Measurements from ENCODE around the gene MEGF11. TPM values are rescaled to one million over a fixed set of nuclear protein-coding genes. Genes with fewer than 3 reads are reported as not detected.

Gene MEGF11
- total RNA-seq, 3 donors from 2014 or later: not detected

DNA sequence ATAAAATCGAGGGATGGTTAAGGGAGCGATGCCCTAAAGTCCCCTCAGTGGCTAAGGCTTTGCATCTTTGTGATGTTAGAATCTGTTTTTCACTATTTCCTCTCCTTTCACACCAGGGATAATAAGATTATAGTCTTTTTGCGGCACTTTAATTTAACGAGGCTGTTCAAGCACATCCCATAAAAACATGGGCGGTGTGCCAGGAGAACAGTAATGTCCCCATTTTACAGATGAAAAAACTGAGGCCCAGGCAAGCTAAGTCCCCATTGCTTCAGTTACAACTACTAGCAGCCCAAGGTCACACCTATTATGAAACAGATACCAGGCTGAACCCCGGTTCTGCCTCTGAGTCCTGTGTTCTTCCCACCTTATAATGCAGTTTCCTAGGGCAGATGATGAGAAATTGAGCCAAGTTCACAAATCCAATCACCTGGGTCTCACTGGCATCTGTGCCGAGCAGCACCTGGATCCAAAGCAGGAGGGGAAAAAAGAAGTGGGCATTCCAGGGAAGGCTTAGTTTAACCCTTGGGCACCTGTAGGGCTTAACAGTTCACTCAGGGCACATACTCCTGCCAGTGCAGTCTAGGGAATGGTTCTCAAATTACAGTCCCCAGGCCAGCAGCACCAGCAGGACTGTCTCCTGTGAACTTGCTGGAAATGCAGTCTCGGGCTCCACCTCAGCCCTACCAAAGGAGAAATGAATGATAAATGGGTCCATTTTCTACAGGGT is 215.0 kb downstream of the MEGF11 start:
- Histone ChIP-seq H3K27me3 (peaks cover 0 to 25% of the 10 kb centered on the region in 2 donors), H3K4me3 (no peak overlapping the region), H3K27ac (no peak overlapping the region), H3K4me1 (no peaks in the 10 kb centered on the region), H3K36me3 (no peaks in the 10 kb centered on the region), H3K9me3 (no peaks in the 10 kb centered on the region)
- TF ChIP-seq, protein P1, sequence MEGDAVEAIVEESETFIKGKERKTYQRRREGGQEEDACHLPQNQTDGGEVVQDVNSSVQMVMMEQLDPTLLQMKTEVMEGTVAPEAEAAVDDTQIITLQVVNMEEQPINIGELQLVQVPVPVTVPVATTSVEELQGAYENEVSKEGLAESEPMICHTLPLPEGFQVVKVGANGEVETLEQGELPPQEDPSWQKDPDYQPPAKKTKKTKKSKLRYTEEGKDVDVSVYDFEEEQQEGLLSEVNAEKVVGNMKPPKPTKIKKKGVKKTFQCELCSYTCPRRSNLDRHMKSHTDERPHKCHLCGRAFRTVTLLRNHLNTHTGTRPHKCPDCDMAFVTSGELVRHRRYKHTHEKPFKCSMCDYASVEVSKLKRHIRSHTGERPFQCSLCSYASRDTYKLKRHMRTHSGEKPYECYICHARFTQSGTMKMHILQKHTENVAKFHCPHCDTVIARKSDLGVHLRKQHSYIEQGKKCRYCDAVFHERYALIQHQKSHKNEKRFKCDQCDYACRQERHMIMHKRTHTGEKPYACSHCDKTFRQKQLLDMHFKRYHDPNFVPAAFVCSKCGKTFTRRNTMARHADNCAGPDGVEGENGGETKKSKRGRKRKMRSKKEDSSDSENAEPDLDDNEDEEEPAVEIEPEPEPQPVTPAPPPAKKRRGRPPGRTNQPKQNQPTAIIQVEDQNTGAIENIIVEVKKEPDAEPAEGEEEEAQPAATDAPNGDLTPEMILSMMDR (IDR thresholded peaks at IDR 0.05): no peak
- TF ChIP-seq POLR2AphosphoS5 (IDR thresholded peaks at IDR 0.05) (no peak), POLR2A (IDR thresholded peaks at IDR 0.05) (no peak)
- intact Hi-C loops (cut with DNase I; ENCODE audit: low total_unique reads): no loop called here
- DNase-seq (ENCODE audit: low spot score in 2 of 2): no peak

DNA sequence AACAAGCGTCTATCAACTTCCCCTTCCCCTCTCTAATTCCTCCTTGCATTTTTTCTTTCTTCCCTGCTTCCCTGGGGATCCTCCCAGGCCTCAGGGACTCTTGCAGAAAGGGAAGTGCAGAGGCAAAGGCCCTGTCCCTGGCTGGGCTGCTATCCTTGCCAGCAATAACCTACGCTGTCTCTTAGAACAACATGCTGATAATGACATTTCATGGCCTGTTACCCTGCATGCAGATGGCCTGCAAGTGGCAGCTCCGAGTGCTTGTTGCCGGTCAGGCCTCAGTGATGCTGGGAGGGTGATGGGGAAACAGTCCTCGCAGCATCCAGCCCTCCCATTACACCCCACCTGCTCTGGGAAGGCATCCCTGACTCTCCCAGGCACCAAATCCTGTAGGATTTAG is 216.7 kb downstream of the MEGF11 start:
- H3K27ac ChIP-seq: no peak overlapping the region
- no peak for DNase-seq (ENCODE audit: low spot score in 2 of 2)
- no peaks in the 10 kb centered on the region for H3K4me1 ChIP-seq
- TF ChIP-seq POLR2AphosphoS5 (IDR thresholded peaks at IDR 0.05) (no peak), POLR2A (IDR thresholded peaks at IDR 0.05) (no peak)
- TF ChIP-seq, protein P1 (IDR thresholded peaks at IDR 0.05): no peak
- intact Hi-C loops (cut with DNase I; ENCODE audit: low total_unique reads): no loop called here
- no peak overlapping the region for H3K4me3 ChIP-seq
- no peaks in the 10 kb centered on the region for H3K36me3 ChIP-seq
- H3K9me3 ChIP-seq: peaks cover 0 to 2% of the 10 kb centered on the region in 2 donors
- H3K27me3 ChIP-seq: peaks cover 0 to 25% of the 10 kb centered on the region in 2 donors

DNA sequence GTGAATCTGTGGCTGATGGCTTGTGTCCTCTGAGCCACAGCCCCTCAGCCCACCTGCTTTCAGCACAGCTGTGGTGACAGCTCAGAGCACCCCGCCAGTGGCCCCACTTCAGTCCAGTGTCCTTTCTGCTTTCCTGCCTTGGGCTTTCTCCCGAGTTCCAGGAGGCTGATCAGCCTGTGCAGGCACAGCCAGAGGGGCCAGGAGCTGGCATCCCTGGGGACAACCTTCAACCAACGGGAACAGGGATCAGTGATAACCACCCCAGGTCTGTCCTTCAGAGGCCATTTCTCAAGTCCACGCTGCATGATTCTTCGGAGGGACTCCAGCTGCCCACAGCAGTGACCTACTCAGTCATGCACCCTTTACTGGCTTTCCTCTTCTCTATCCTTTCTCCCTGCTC is 217.6 kb downstream of the MEGF11 start:
- Histone ChIP-seq H3K27me3 (peaks cover 0 to 25% of the 10 kb centered on the region in 2 donors), H3K4me3 (no peak overlapping the region), H3K36me3 (no peaks in the 10 kb centered on the region), H3K27ac (no peak overlapping the region), H3K4me1 (no peaks in the 10 kb centered on the region), H3K9me3 (peaks cover 0 to 5% of the 10 kb centered on the region in 2 donors)
- intact Hi-C loops (cut with DNase I; ENCODE audit: low total_unique reads): no loop called here
- DNase-seq (ENCODE audit: low spot score in 2 of 2): no peak
- TF ChIP-seq, protein P1 (IDR thresholded peaks at IDR 0.05): no peak
- TF ChIP-seq POLR2A (IDR thresholded peaks at IDR 0.05) (no peak), POLR2AphosphoS5 (IDR thresholded peaks at IDR 0.05) (no peak)

DNA sequence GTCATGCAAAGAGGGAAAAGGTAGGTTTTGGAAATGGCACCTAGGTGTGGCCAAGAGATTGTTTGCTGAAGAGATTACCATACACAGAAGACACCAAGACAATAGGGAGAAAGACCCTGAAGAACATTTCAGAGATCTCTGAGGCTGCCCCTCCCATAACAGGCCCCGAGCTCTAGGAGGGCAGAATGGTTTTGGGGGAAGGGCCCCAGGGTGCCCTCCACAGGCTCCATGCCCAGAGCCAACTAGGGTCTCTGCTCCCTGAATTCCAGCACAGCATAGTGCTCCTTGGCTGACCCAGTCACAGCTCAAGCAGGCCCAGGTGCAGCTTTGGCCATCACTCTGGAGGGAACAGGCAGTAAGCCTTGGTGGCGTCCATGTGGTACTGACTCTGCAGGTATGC is 220.4 kb downstream of the MEGF11 start:
- Histone ChIP-seq H3K4me3 (no peak overlapping the region), H3K9me3 (peaks cover 0 to 5% of the 10 kb centered on the region in 2 donors), H3K4me1 (no peaks in the 10 kb centered on the region), H3K36me3 (no peaks in the 10 kb centered on the region), H3K27me3 (peaks cover 0 to 19% of the 10 kb centered on the region in 2 donors), H3K27ac (no peak overlapping the region)
- no peak for DNase-seq (ENCODE audit: low spot score in 2 of 2)
- intact Hi-C loops (cut with DNase I; ENCODE audit: low total_unique reads): no loop called here
- TF ChIP-seq, protein P1 (IDR thresholded peaks at IDR 0.05): no peak
- TF ChIP-seq POLR2A (IDR thresholded peaks at IDR 0.05) (no peak), POLR2AphosphoS5 (IDR thresholded peaks at IDR 0.05) (no peak)

DNA sequence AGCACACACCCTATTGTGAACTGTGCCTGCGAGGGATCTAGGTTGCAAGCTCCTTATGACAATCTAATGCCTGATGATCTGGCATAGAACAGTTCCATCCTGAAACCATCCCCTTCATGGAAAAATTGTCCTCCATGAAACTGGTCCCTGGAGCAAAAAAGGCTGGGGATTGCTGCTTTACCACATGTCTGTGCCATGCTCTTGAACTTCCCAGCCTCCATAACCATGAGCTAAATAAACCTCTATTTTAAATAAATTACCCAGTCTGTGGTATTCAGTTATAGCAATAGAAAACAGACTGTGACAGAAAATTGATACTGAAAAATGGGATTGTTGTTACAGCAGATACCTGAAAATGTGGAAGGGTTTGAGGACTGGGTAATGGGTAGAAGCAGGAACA is 221.5 kb downstream of the MEGF11 start:
- intact Hi-C loops (cut with DNase I; ENCODE audit: low total_unique reads): no loop called here
- Histone ChIP-seq H3K36me3 (no peaks in the 10 kb centered on the region), H3K4me3 (no peak overlapping the region), H3K9me3 (peaks cover 0 to 5% of the 10 kb centered on the region in 2 donors), H3K27me3 (peaks cover 0 to 11% of the 10 kb centered on the region in 2 donors), H3K4me1 (no peaks in the 10 kb centered on the region), H3K27ac (no peak overlapping the region)
- DNase-seq (ENCODE audit: low spot score in 2 of 2): no peak
- TF ChIP-seq POLR2AphosphoS5 (IDR thresholded peaks at IDR 0.05) (no peak), POLR2A (IDR thresholded peaks at IDR 0.05) (no peak)
- TF ChIP-seq, protein P1 (IDR thresholded peaks at IDR 0.05): no peak

All from breast epithelium (tissue), 4 donors.